IMR-90 (cell line): ENCODE measurements around the gene ZNHIT2. TPM values are rescaled to one million over a fixed set of nuclear protein-coding genes. Genes with fewer than 3 reads are reported as not detected.

Experiments used
- ATAC-seq: fragments of 200-7000 bp; cut with Tn5 transposase; 2 replicates; pipeline ENCODE4 v1.9.1; 2020; ENCODE audit warnings: low read depth, mild to moderate bottlenecking, moderate library complexity
- BruUV-seq: library from RNA; stranded (reverse); fragments of 400-500 nt; replicated peaks from 2 replicates; lab custom pipeline; 2021; lab: Mats Ljungman, UMichigan
- CTCF ChIA-PET: fragments of 300-600 bp; formaldehyde crosslinking; extraction: SDS; loops from one replicate; lab custom pipeline; 2021; ENCODE audit warnings: antibody characterized with exemption; lab: Yijun Ruan, JAX
- POLR2A ChIA-PET: fragments of 300-600 bp; sonication (Branson Sonifier 250); formaldehyde crosslinking; loops from one replicate; lab custom pipeline; 2022; ENCODE audit warnings: antibody characterized with exemption; ENCODE audit not compliant: unreplicated experiment; lab: Charles Lee
- DNase-seq: peaks from one replicate; pipeline ENCODE4 v3.0.0; 2013
- H2AFZ ChIP-seq: replicated peaks from 2 replicates; pipeline ENCODE3; 2013; ENCODE audit warnings: low read length, mild to moderate bottlenecking; ENCODE audit not compliant: poor library complexity
- H2AK5ac ChIP-seq: 2 replicates; pipeline ENCODE4 v1.6.1; 2013; ENCODE audit warnings: low read depth, low read length, inconsistent platforms
- H2AK9ac ChIP-seq: replicated peaks from 2 replicates; pipeline ENCODE3; 2013; ENCODE audit warnings: mild to moderate bottlenecking, low read depth, low read length, moderate library complexity; ENCODE audit not compliant: poor library complexity
- H2BK120ac ChIP-seq: 2 replicates; pipeline ENCODE4 v1.6.1; 2013; ENCODE audit warnings: low read depth, low read length, inconsistent platforms
- H2BK15ac ChIP-seq: 3 replicates; pipeline ENCODE4 v1.6.1; 2013; ENCODE audit warnings: low read depth, low read length, inconsistent platforms
- H2BK20ac ChIP-seq: 2 replicates; pipeline ENCODE4 v1.6.1; 2013; ENCODE audit warnings: low read depth, mild to moderate bottlenecking, inconsistent platforms, low read length, moderate library complexity
- H2BK5ac ChIP-seq: 2 replicates; pipeline ENCODE4 v1.6.1; 2013; ENCODE audit warnings: mild to moderate bottlenecking, low read depth, low read length, inconsistent platforms; ENCODE audit not compliant: poor library complexity, severe bottlenecking
- H3K14ac ChIP-seq: replicated peaks from 2 replicates; pipeline ENCODE4 v1.6.1; 2013; ENCODE audit warnings: low read depth, low read length, inconsistent platforms
- H3K18ac ChIP-seq: 2 replicates; pipeline ENCODE4 v1.6.1; 2013; ENCODE audit warnings: low read depth, low read length, control low read depth
- H3K23ac ChIP-seq: 2 replicates; pipeline ENCODE4 v1.6.1; 2013; ENCODE audit warnings: low read depth, low read length, inconsistent platforms
- H3K27ac ChIP-seq: 2 replicates; pipeline ENCODE4 v1.5.1; 2013; ENCODE audit warnings: mild to moderate bottlenecking, control low read depth, low read length; ENCODE audit not compliant: insufficient read depth
- H3K27me3 ChIP-seq: 2 replicates; pipeline ENCODE4 v1.6.1; 2013; ENCODE audit warnings: low read length; ENCODE audit not compliant: control insufficient read depth, insufficient read depth
- H3K36me3 ChIP-seq: 2 replicates; pipeline ENCODE4 v1.6.1; 2013; ENCODE audit warnings: low read length, mixed read lengths; ENCODE audit not compliant: control insufficient read depth, insufficient read depth
- H3K4ac ChIP-seq: 2 replicates; pipeline ENCODE4 v1.6.1; 2013; ENCODE audit warnings: low read depth, low read length, inconsistent platforms
- H3K4me1 ChIP-seq: 2 replicates; pipeline ENCODE4 v1.6.1; 2013; ENCODE audit warnings: low read length, mixed read lengths; ENCODE audit not compliant: control insufficient read depth, insufficient read depth
- H3K4me2 ChIP-seq: 2 replicates; pipeline ENCODE4 v1.6.1; 2013; ENCODE audit warnings: low read depth, mild to moderate bottlenecking, control low read depth, low read length, moderate library complexity
- H3K4me3 ChIP-seq: 2 replicates; pipeline ENCODE4 v1.5.1; 2013; ENCODE audit warnings: low read depth, mild to moderate bottlenecking, control low read depth, low read length, moderate library complexity; ENCODE audit not compliant: insufficient read depth
- H3K56ac ChIP-seq: 2 replicates; pipeline ENCODE4 v1.6.1; 2013; ENCODE audit warnings: low read length, inconsistent platforms; ENCODE audit not compliant: insufficient read depth; ENCODE audit errors: extremely low read depth
- H3K79me1 ChIP-seq, 2 experiments: 2 replicates each; pipeline ENCODE4 v1.6.1; 2013; ENCODE audit warnings: low read length in 2 of 2, inconsistent platforms in 1 of 2, low read depth in 1 of 2
- H3K9ac ChIP-seq: 2 replicates; pipeline ENCODE4 v1.6.1; 2013; ENCODE audit warnings: low read depth, low read length, control low read depth
- H3K9me1 ChIP-seq: 2 replicates; pipeline ENCODE4 v1.6.1; 2013; ENCODE audit warnings: low read length, inconsistent platforms; ENCODE audit not compliant: insufficient read depth
- H3K9me3 ChIP-seq: 2 replicates; pipeline ENCODE4 v1.6.1; 2013; ENCODE audit warnings: low read length; ENCODE audit not compliant: control insufficient read depth, insufficient read depth
- H4K20me1 ChIP-seq: 2 replicates; pipeline ENCODE4 v1.6.1; 2013; ENCODE audit warnings: low read length, inconsistent platforms; ENCODE audit not compliant: insufficient read depth
- H4K5ac ChIP-seq: 2 replicates; pipeline ENCODE4 v1.6.1; 2013; ENCODE audit warnings: mild to moderate bottlenecking, low read depth, low read length, control low read depth
- H4K8ac ChIP-seq, 2 experiments: 2 replicates each; pipeline ENCODE4 v1.6.1; 2013; ENCODE audit warnings: low read depth in 2 of 2, low read length in 2 of 2, control low read depth in 1 of 2, inconsistent platforms in 1 of 2
- H4K91ac ChIP-seq: 2 replicates; pipeline ENCODE4 v1.6.1; 2013; ENCODE audit warnings: low read depth, low read length, inconsistent platforms; ENCODE audit not compliant: insufficient read depth
- BHLHE40 ChIP-seq: fragments of 150-350 bp; IDR thresholded peaks from 2 replicates; pipeline ENCODE4 v1.6.1; 2016; ENCODE audit warnings: mild to moderate bottlenecking, low read depth, low read length
- CEBPB ChIP-seq: IDR thresholded peaks from 2 replicates; pipeline ENCODE4 v1.6.1; 2012; ENCODE audit warnings: low read depth, low read length, improper control_type of control experiment
- CHD1 ChIP-seq: IDR thresholded peaks from 2 replicates; pipeline ENCODE4 v1.6.1; 2012; ENCODE audit warnings: low read depth, low read length, improper control_type of control experiment
- CTCF ChIP-seq: conservative IDR thresholded peaks from 2 replicates; pipeline ENCODE4 v1.5.1; 2012; ENCODE audit warnings: mild to moderate bottlenecking, low read depth, low read length, improper control_type of control experiment
- ELK1 ChIP-seq: fragments of 150-350 bp; IDR thresholded peaks from 2 replicates; pipeline ENCODE4 v1.6.1; 2016; ENCODE audit warnings: low read depth, mild to moderate bottlenecking, low read length, moderate library complexity, borderline replicate concordance
- FOS ChIP-seq: fragments of 150-350 bp; IDR thresholded peaks from 2 replicates; pipeline ENCODE4 v1.6.1; 2016; ENCODE audit warnings: low read depth, low read length
- MXI1 ChIP-seq: IDR thresholded peaks from 2 replicates; pipeline ENCODE4 v1.6.1; 2012; ENCODE audit warnings: low read depth, mild to moderate bottlenecking, low read length, moderate library complexity, borderline replicate concordance
- NFE2L2 ChIP-seq: fragments of 150-350 bp; IDR thresholded peaks from 2 replicates; pipeline ENCODE4 v1.6.1; 2016; ENCODE audit warnings: low read depth, mild to moderate bottlenecking, low read length
- RAD21 ChIP-seq: IDR thresholded peaks from 2 replicates; pipeline ENCODE4 v1.6.1; 2012; ENCODE audit warnings: low read length, improper control_type of control experiment
- RCOR1 ChIP-seq: IDR thresholded peaks from 2 replicates; pipeline ENCODE4 v1.6.1; 2012; ENCODE audit warnings: mild to moderate bottlenecking, low read length, improper control_type of control experiment; ENCODE audit not compliant: insufficient replicate concordance
- USF2 ChIP-seq: fragments of 150-350 bp; IDR thresholded peaks from 2 replicates; pipeline ENCODE4 v1.6.1; 2017; ENCODE audit warnings: mild to moderate bottlenecking, antibody characterized with exemption, low read length, low read depth
- WGBS, 2 experiments: methylation state at CpG; one replicate each; pipeline versions ENCODE4 v1.1.5 to v1.1.7; 2013; ENCODE audit warnings: missing lambda C conversion rate in 2 of 2; ENCODE audit not compliant: insufficient read length in 1 of 2; ENCODE audit errors: extremely low coverage in 2 of 2; 5-methylcytosine and 5-hydroxymethylcytosine counted together
- dilution Hi-C: fragments of 300-500 bp; cut with HindIII; formaldehyde crosslinking; loops from one replicate; pipeline ENCODE4 v1.14.3; 2018; ENCODE audit warnings: low sequenced_read_pairs; ENCODE audit not compliant: unreplicated experiment
- in situ Hi-C: fragments of 300-500 bp; cut with MboI; formaldehyde crosslinking; loops from 3 replicates; pipeline ENCODE4 v1.14.3; 2019; ENCODE audit warnings: low sequenced_read_pairs, inconsistent platforms, mixed read lengths
- intact Hi-C: fragments of 100-400 bp; cut with micrococcal nuclease; formaldehyde crosslinking; loops from 2 replicates; pipeline ENCODE4 v1.10.0; 2022
- polyA plus RNA-seq, 3 experiments: library from polyadenylated mRNA; depleted of rRNA; stranded (reverse); fragments of >200 nt; gene quantifications; 2 replicates each; pipeline ENCODE4 v1.2.3, GENCODE V29; 2012; ENCODE audit warnings: low replicate concordance in 1 of 3
- total RNA-seq: library from RNA; depleted of rRNA; stranded (reverse); fragments of >200 nt; gene quantifications from 2 replicates; pipeline ENCODE4 v1.2.3, GENCODE V29; 2012

Gene ZNHIT2
- total and polyA plus RNA-seq, 2 of the 4 experiments (the other 2 are of a cell fraction), result 3.9 to 5.9 TPM

GRCh38 chr11:65071907-65072630 is 45.4 kb downstream of the ZNHIT2 start:
- no peak for ATAC-seq
- Histone ChIP-seq H3K4me3 (no peak overlapping the region), H3K18ac (no peak overlapping the region), H2BK120ac (no peak overlapping the region), H3K9ac (no peak overlapping the region), H3K9me3 (no peaks in the 10 kb centered on the region), H4K20me1 (no peaks in the 10 kb centered on the region), H2BK5ac (no peak overlapping the region), H3K56ac (no peak overlapping the region), H3K27me3 (no peaks in the 10 kb centered on the region), H4K8ac (no peak overlapping the region), H3K23ac (no peak overlapping the region), H2AK9ac (peak overlapping the region; percentile 42), H2BK20ac (no peak overlapping the region), H4K91ac (no peak overlapping the region), H3K4me2 (no peak overlapping the region), H3K4ac (no peak overlapping the region), H4K5ac (no peak overlapping the region), H3K36me3 (no peaks in the 10 kb centered on the region; the same call in none of the 2 replicates), H3K9me1 (no peaks in the 10 kb centered on the region; the same call in 1 of the 2 replicates), H2BK15ac (no peak overlapping the region), H2AFZ (no peak overlapping the region), H3K14ac (no peak overlapping the region), H2AK5ac (no peak overlapping the region), H3K4me1 (no peaks in the 10 kb centered on the region), H3K27ac (no peak overlapping the region), H3K79me1 (peaks cover 0 to 6% of the 10 kb centered on the region in 2 experiments; a peak in 1 of 4 replicates)
- whole genome bisulfite sequencing, 2 experiments, result no CpG with 5 or more reads among the region's 4 CpGs
- dilution Hi-C loops, result no loop called here
- in situ Hi-C loops, result no loop called here
- no peak for DNase-seq
- TF ChIP-seq BHLHE40 (no peak), CHD1 (no peak), CEBPB (no peak), CTCF (no peak), USF2 (no peak), ELK1 (no peak), MXI1 (no peak), RAD21 (no peak), NFE2L2 (no peak), RCOR1 (no peak), FOS (no peak)
- BruUV-seq, result no TSS peak
- POLR2A ChIA-PET, result no interaction called here
- CTCF ChIA-PET, result no interaction called here
- intact Hi-C loops, result no loop called here
